Measurements from ENCODE around the gene FCMR.
"Not testable (repeated sequence)": the region's sequence is repeated elsewhere in the genome, so short reads cannot be mapped to it uniquely, and the experiment has no call there.

The FCMR gene

GRCh38 chr1:206949208-206949607, 27.5 kb upstream of the FCMR start:
- DNase-seq (ENCODE audit: low read depth): no peak

- no peak for DNase-seq (ENCODE audit: low read depth)
Measured at GRCh38 chr1:206947255-206947654, 25.5 kb upstream of the FCMR start.

- DNase-seq (ENCODE audit: low read depth): no peak
Measured at GRCh38 chr1:206946261-206946660, 24.5 kb upstream of the FCMR start, which contains the start of gene PIGR. PIGR (minus strand) TSS chr1:206946466; CDS start chr1:206940531, 5,935 bp downstream.

- DNase-seq (ENCODE audit: low read depth): no peak
Measured at GRCh38 chr1:206945779-206946178, 24.0 kb upstream of the FCMR start.

- no peak for DNase-seq (ENCODE audit: low read depth)
Measured at GRCh38 chr1:206944703-206945102, 23.0 kb upstream of the FCMR start.

- no peak for DNase-seq (ENCODE audit: low read depth)
Measured at GRCh38 chr1:206941766-206942418, 20.2 kb upstream of the FCMR start.

GRCh38 chr1:206940588-206940936, 18.8 kb upstream of the FCMR start:
- DNase-seq (ENCODE audit: low read depth): no peak

GRCh38 chr1:206939841-206940587, 18.3 kb upstream of the FCMR start:
- no peak for DNase-seq (ENCODE audit: low read depth)

GRCh38 chr1:206939131-206939530, 17.4 kb upstream of the FCMR start:
- no peak for DNase-seq (ENCODE audit: low read depth)

GRCh38 chr1:206937425-206937824, 15.7 kb upstream of the FCMR start:
- no peak for DNase-seq (ENCODE audit: low read depth)

- no peak for DNase-seq (ENCODE audit: low read depth)
Measured at GRCh38 chr1:206935491-206936067, 13.8 kb upstream of the FCMR start.

- DNase-seq (ENCODE audit: low read depth): no peak
Measured at GRCh38 chr1:206933333-206933945, 11.7 kb upstream of the FCMR start.

- DNase-seq (ENCODE audit: low read depth): no peak
Measured at GRCh38 chr1:206932177-206932576, 10.4 kb upstream of the FCMR start.

GRCh38 chr1:206931709-206932108, 10.0 kb upstream of the FCMR start:
- DNase-seq (ENCODE audit: low read depth): no peak

GRCh38 chr1:206930210-206930798, 8.6 kb upstream of the FCMR start:
- DNase-seq (ENCODE audit: low read depth): no peak

- DNase-seq (ENCODE audit: low read depth): no peak
Measured at GRCh38 chr1:206929524-206929923, 7.8 kb upstream of the FCMR start.

- DNase-seq (ENCODE audit: low read depth): no peak
Measured at GRCh38 chr1:206926286-206926685, 4.5 kb upstream of the FCMR start.

- DNase-seq (ENCODE audit: low read depth): no peak
Measured at GRCh38 chr1:206925106-206925736, 3.5 kb upstream of the FCMR start.

GRCh38 chr1:206924592-206925105, 2.9 kb upstream of the FCMR start:
- no peak for DNase-seq (ENCODE audit: low read depth)

GRCh38 chr1:206923961-206924557, 2.3 kb upstream of the FCMR start:
- DNase-seq (ENCODE audit: low read depth): not testable (repeated sequence)

All from stromal cell of bone marrow (primary cell).